ENCODE measurements around the gene ARMH3. TPM values are rescaled to one million over a fixed set of nuclear protein-coding genes. Genes with fewer than 3 reads are reported as not detected.
A peak's percentile ranks its signal among the peaks of the same experiment; 100 is the strongest.
"Not testable (repeated sequence)": the region's sequence is repeated elsewhere in the genome, so short reads cannot be mapped to it uniquely, and the experiment has no call there.

ARMH3 gene
- total RNA-seq, 1 donor from 2014 or later = 18.1 TPM

- Mint-ChIP-seq H3K4me1 (ENCODE audit: low read depth) (peaks cover 20% of the 10 kb centered on the region), H3K27ac (ENCODE audit: unreplicated experiment) (peak within 1 kb of the TSS; percentile 83), H3K36me3 (ENCODE audit: low read depth) (peaks cover 1% of the 10 kb centered on the region), H3K4me3 (ENCODE audit: unreplicated experiment) (peak within 1 kb of the TSS; percentile 81), H3K27me3 (ENCODE audit: low read depth) (no peaks in the 10 kb centered on the region), H3K9me3 (ENCODE audit: low read depth) (no peaks in the 10 kb centered on the region)
- peak; percentile 45 for TF ChIP-seq CTCF (IDR thresholded peaks at IDR 0.05)
- DNase-seq (ENCODE audit: low spot score) = peak; percentile 94
Observed at GRCh38 chr10:102064868-102065560, 9.0 kb upstream of the ARMH3 start, which contains the start of gene HPS6. HPS6 (plus strand) TSS chr10:102065349; CDS start chr10:102065475, 126 bp downstream.

GRCh38 chr10:102064503-102064867 is 8.5 kb upstream of the ARMH3 start:
- H3K27ac Mint-ChIP-seq (ENCODE audit: unreplicated experiment) = peak overlapping the region; percentile 63
- peaks cover 1% of the 10 kb centered on the region for H3K36me3 Mint-ChIP-seq (ENCODE audit: low read depth)
- H3K4me1 Mint-ChIP-seq (ENCODE audit: low read depth) = peaks cover 20% of the 10 kb centered on the region
- no peak for TF ChIP-seq CTCF (IDR thresholded peaks at IDR 0.05)
- no peaks in the 10 kb centered on the region for H3K27me3 Mint-ChIP-seq (ENCODE audit: low read depth)
- peak overlapping the region; percentile 61 for H3K4me3 Mint-ChIP-seq (ENCODE audit: unreplicated experiment)
- no peaks in the 10 kb centered on the region for H3K9me3 Mint-ChIP-seq (ENCODE audit: low read depth)
- DNase-seq (ENCODE audit: low spot score) = no peak

DNA sequence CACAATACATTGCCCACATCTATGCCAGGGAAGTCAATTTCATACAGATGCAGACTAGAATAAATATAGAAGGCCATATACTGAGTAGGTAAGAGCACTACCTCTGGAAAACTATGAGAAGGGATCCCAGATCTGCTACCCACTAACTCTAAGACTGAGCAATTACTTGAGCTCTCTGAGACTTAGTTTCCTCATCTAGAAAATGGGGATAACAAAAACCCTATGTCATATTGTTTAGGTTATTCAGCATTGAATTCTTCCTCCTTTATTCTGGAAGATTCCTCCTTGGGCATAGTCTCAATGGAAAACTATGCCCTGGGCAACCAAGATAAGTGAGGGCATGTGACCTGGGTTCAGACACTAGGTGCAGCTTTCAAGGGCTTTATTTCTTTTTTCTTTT is 4.0 kb upstream of the ARMH3 start:
- no peaks in the 10 kb centered on the region for H3K9me3 Mint-ChIP-seq (ENCODE audit: low read depth)
- no peak for TF ChIP-seq CTCF (IDR thresholded peaks at IDR 0.05)
- H3K27ac Mint-ChIP-seq (ENCODE audit: unreplicated experiment) = no peak overlapping the region
- H3K4me3 Mint-ChIP-seq (ENCODE audit: unreplicated experiment) = no peak overlapping the region
- H3K4me1 Mint-ChIP-seq (ENCODE audit: low read depth) = peaks cover 6% of the 10 kb centered on the region
- H3K36me3 Mint-ChIP-seq (ENCODE audit: low read depth) = no peaks in the 10 kb centered on the region
- DNase-seq (ENCODE audit: low spot score) = no peak
- H3K27me3 Mint-ChIP-seq (ENCODE audit: low read depth) = no peaks in the 10 kb centered on the region

DNA sequence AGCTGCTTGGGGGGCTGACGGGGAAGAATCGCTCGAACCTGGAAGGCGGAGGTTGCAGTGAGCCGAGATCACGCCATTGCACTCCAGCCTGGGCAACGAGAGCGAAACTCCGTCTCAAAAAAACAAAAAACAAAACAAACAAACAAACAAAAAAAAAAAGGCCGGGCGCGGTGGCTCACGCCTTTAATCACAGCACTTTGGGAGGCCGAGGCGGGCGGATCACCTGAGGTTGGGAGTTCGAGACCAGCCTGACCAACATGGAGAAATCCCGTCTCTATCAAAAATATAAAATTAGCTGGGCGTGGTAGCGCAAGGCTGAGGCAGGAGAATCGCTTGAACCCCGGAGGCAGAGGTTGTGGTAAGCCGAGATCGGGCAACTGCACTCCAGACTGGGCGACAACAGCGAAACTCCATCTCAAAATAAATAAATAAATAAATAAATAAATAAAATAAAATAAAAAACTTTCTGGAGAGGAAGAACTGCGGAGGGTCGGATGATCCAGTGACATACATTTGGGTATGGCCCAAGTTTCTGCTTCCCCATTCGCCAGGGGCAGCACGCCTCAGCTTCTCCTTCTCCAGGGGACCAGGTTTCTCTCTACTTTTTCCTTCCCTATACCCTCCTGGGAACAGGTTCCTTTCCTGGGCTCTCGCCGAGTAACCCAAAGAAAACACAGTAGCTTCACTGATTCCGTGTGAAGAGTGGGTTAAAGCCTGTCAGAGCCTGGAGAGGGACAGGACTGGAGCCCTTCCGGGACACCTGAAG is 909 bp downstream of the ARMH3 start:
- not testable (repeated sequence) for H3K9me3 Mint-ChIP-seq (ENCODE audit: low read depth); H3K27me3 Mint-ChIP-seq (ENCODE audit: low read depth); H3K36me3 Mint-ChIP-seq (ENCODE audit: low read depth); DNase-seq (ENCODE audit: low spot score)
- H3K27ac Mint-ChIP-seq (ENCODE audit: unreplicated experiment) = peak overlapping the region; percentile 95
- H3K4me3 Mint-ChIP-seq (ENCODE audit: unreplicated experiment) = peak overlapping the region; percentile 86
- peaks cover 32% of the 10 kb centered on the region for H3K4me1 Mint-ChIP-seq (ENCODE audit: low read depth)

DNA sequence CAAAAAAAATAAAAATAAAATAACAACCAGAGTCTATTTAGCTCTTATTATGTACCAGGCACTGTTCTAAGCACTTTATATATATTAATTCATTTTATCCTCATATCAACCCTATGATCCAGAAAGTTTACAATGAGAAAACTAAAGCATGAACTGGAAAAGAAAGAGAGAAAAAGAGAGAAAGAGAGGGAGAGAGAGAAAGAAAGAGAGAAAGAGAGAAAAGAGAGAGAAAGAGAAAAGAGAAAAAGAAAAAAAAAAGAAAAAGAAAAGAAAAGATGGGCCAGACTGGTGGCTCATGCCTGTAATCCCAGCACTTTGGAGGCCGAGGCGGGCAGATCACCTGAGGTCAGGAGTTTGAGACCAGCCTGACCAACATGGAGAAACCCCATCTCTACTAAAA is 9.9 kb downstream of the ARMH3 start:
- Mint-ChIP-seq H3K36me3 (ENCODE audit: low read depth) (no peaks in the 10 kb centered on the region), H3K27me3 (ENCODE audit: low read depth) (no peaks in the 10 kb centered on the region), H3K27ac (ENCODE audit: unreplicated experiment) (no peak overlapping the region), H3K4me1 (ENCODE audit: low read depth) (peaks cover 14% of the 10 kb centered on the region), H3K9me3 (ENCODE audit: low read depth) (no peaks in the 10 kb centered on the region), H3K4me3 (ENCODE audit: unreplicated experiment) (no peak overlapping the region)
- TF ChIP-seq CTCF (IDR thresholded peaks at IDR 0.05) = no peak
- no peak for DNase-seq (ENCODE audit: low spot score)
